Measurements from ENCODE around the gene RBBP5.

Gene RBBP5

DNA sequence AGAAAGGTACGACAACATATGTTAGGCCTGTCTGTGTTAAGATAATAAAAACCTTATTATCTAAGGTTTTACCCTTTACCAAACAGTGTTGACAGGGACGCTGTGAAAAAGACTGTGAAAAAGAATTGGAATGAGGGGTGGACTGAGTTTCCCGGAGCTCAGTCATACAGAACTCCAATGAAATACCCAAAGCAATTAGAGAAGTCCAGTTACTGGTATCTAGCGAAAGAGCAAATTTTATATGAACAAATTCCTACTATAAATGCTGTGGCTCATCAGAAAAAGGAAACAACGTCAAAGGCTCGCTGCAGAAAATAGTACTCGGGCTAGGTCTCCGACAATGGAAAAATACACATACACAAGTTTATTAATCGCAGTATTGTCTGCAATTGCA is 708 bp upstream of the RBBP5 start:
- no peak for DNase-seq (ENCODE audit: low spot score)
- H3K14ac ChIP-seq (ENCODE audit: low read length): no peak overlapping the region
- H3K9me3 ChIP-seq (replicated peaks in 1 of 2; ENCODE audit: control insufficient read depth in 2 of 2, insufficient read depth in 1 of 2, low read depth in 1 of 2, low read length in 2 of 2): no peaks in the 10 kb centered on the region
- H3K23ac ChIP-seq (ENCODE audit: low read depth, low read length, poor library complexity): no peak overlapping the region
- no peaks in the 10 kb centered on the region for H3K79me1 ChIP-seq (ENCODE audit: low read depth, low read length)
- peak overlapping the region; percentile 36 to 63 for H3K4me3 ChIP-seq (ENCODE audit: low read length in 2 of 2)
- no peak overlapping the region for H2BK15ac ChIP-seq (ENCODE audit: low read length)
- no peak overlapping the region for H3K9ac ChIP-seq (ENCODE audit: low read depth, low read length, poor library complexity)
- no peak overlapping the region for H4K8ac ChIP-seq (ENCODE audit: low read depth, low read length)
- peaks cover 0 to 10% of the 10 kb centered on the region in 2 donors for H3K36me3 ChIP-seq (replicated peaks in 1 of 2; ENCODE audit: control insufficient read depth in 2 of 2, insufficient read depth in 2 of 2, low read length in 2 of 2)
- no peak overlapping the region for H3K4ac ChIP-seq (ENCODE audit: low read length)
- WGBS, 2 donors (ENCODE audit: extremely low coverage in 2 of 2, insufficient read length in 2 of 2, insufficient replicate concordance in 1 of 2): no CpG with 5 or more reads among the region's 9 CpGs
- H3K18ac ChIP-seq (ENCODE audit: low read length): no peak overlapping the region
- H3K27me3 ChIP-seq (ENCODE audit: control insufficient read depth in 3 of 3, insufficient read depth in 3 of 3, low read depth in 1 of 3, low read length in 3 of 3): no peaks in the 10 kb centered on the region
- peaks cover 0 to 5% of the 10 kb centered on the region in 2 donors for H3K4me1 ChIP-seq (ENCODE audit: control insufficient read depth in 2 of 2, insufficient read depth in 1 of 2, low read depth in 1 of 2, low read length in 2 of 2)
- H2BK120ac ChIP-seq (ENCODE audit: low read depth, low read length): no peak overlapping the region
- no peak overlapping the region for H4K91ac ChIP-seq (ENCODE audit: low read depth, low read length, poor library complexity)
- no peak overlapping the region for H2BK12ac ChIP-seq (ENCODE audit: low read length)
- no peak overlapping the region for H2AK5ac ChIP-seq (ENCODE audit: low read depth, low read length)
- no peak overlapping the region for H3K4me2 ChIP-seq (ENCODE audit: insufficient read depth, low read length, poor library complexity, severe bottlenecking)
- H2AFZ ChIP-seq (ENCODE audit: low read length): peak overlapping the region; percentile 81
- no peak overlapping the region for H2BK5ac ChIP-seq (ENCODE audit: low read length)
- H3K27ac ChIP-seq (replicated peaks; ENCODE audit: low read length): no peak overlapping the region

DNA sequence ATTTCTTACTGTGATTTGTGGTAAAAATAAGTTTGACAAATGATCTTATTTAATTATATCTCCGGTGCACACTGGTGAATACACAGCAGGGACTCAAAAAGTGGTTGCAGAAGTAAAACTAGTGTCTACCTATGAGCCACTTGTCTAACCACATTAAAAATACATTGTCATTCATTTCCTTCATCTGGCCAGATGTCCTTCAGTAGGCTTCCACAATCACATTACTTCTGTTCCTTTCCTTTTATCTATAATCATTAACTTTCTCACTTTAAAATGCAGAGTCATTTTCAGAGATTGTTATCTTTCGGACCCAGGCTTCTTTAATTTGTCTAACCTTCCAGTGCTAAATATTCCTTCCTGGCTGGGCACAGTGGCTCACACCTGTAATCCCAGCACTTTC is 3.0 kb downstream of the RBBP5 start:
- H2BK15ac ChIP-seq (ENCODE audit: low read length): no peak overlapping the region
- WGBS, 2 donors (ENCODE audit: extremely low coverage in 2 of 2, insufficient read length in 2 of 2, insufficient replicate concordance in 1 of 2): no CpG with 5 or more reads among the region's 2 CpGs

DNA sequence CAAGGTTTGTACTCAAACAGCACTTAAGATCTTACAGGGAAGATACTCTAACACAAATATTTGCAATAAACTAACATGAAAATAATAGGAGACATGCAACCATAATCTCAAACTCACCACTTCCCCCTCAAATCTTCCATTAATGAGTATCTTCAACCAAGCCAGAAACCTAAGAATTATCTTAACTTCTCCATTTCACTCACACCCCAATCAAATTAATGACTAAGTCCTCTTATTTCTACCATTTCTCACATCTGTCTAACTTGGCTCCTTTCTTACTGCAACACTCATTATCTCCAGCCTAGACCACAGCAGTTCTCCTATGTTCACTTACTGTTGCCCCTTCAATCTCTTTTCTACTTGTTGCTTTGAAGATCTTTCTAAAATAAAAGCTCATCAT is 10.4 kb downstream of the RBBP5 start:
- H3K27me3 ChIP-seq (ENCODE audit: control insufficient read depth in 3 of 3, insufficient read depth in 3 of 3, low read depth in 1 of 3, low read length in 3 of 3): no peaks in the 10 kb centered on the region
- H3K27ac ChIP-seq (replicated peaks; ENCODE audit: low read length): no peak overlapping the region
- no peak overlapping the region for H2BK15ac ChIP-seq (ENCODE audit: low read length)
- peaks cover 4 to 87% of the 10 kb centered on the region in 2 donors for H3K36me3 ChIP-seq (replicated peaks in 1 of 2; ENCODE audit: control insufficient read depth in 2 of 2, insufficient read depth in 2 of 2, low read length in 2 of 2)
- no peak overlapping the region for H3K14ac ChIP-seq (ENCODE audit: low read length)
- H3K4me3 ChIP-seq (ENCODE audit: low read length in 2 of 2): no peak overlapping the region
- no peak overlapping the region for H3K4ac ChIP-seq (ENCODE audit: low read length)
- no peak overlapping the region for H2AK5ac ChIP-seq (ENCODE audit: low read depth, low read length)
- no peaks in the 10 kb centered on the region for H3K9me3 ChIP-seq (replicated peaks in 1 of 2; ENCODE audit: control insufficient read depth in 2 of 2, insufficient read depth in 1 of 2, low read depth in 1 of 2, low read length in 2 of 2)
- no peak overlapping the region for H2BK5ac ChIP-seq (ENCODE audit: low read length)
- DNase-seq (ENCODE audit: low spot score): no peak
- no peak overlapping the region for H3K9ac ChIP-seq (ENCODE audit: low read depth, low read length, poor library complexity)
- no peak overlapping the region for H2BK12ac ChIP-seq (ENCODE audit: low read length)
- H3K18ac ChIP-seq (ENCODE audit: low read length): no peak overlapping the region
- no peak overlapping the region for H4K8ac ChIP-seq (ENCODE audit: low read depth, low read length)
- H4K91ac ChIP-seq (ENCODE audit: low read depth, low read length, poor library complexity): no peak overlapping the region
- H2BK120ac ChIP-seq (ENCODE audit: low read depth, low read length): no peak overlapping the region
- H3K4me2 ChIP-seq (ENCODE audit: insufficient read depth, low read length, poor library complexity, severe bottlenecking): no peak overlapping the region
- H3K4me1 ChIP-seq (ENCODE audit: control insufficient read depth in 2 of 2, insufficient read depth in 1 of 2, low read depth in 1 of 2, low read length in 2 of 2): no peaks in the 10 kb centered on the region
- H3K23ac ChIP-seq (ENCODE audit: low read depth, low read length, poor library complexity): no peak overlapping the region
- H3K79me1 ChIP-seq (ENCODE audit: low read depth, low read length): no peaks in the 10 kb centered on the region
- H2AFZ ChIP-seq (ENCODE audit: low read length): no peak overlapping the region

More for the DNA sequence above, 3.0 kb downstream of the RBBP5 start:
- H3K4ac ChIP-seq (ENCODE audit: low read length): no peak overlapping the region
- no peaks in the 10 kb centered on the region for H3K9me3 ChIP-seq (replicated peaks in 1 of 2; ENCODE audit: control insufficient read depth in 2 of 2, insufficient read depth in 1 of 2, low read depth in 1 of 2, low read length in 2 of 2)
- H2BK12ac ChIP-seq (ENCODE audit: low read length): no peak overlapping the region
- H2AK5ac ChIP-seq (ENCODE audit: low read depth, low read length): no peak overlapping the region
- H3K79me1 ChIP-seq (ENCODE audit: low read depth, low read length): no peaks in the 10 kb centered on the region
- no peak overlapping the region for H3K9ac ChIP-seq (ENCODE audit: low read depth, low read length, poor library complexity)
- peaks cover 2 to 39% of the 10 kb centered on the region in 2 donors for H3K36me3 ChIP-seq (replicated peaks in 1 of 2; ENCODE audit: control insufficient read depth in 2 of 2, insufficient read depth in 2 of 2, low read length in 2 of 2)
- no peak overlapping the region for H3K18ac ChIP-seq (ENCODE audit: low read length)
- no peak overlapping the region for H3K23ac ChIP-seq (ENCODE audit: low read depth, low read length, poor library complexity)
- no peak overlapping the region for H3K27ac ChIP-seq (replicated peaks; ENCODE audit: low read length)
- peaks cover 0 to 5% of the 10 kb centered on the region in 2 donors for H3K4me1 ChIP-seq (ENCODE audit: control insufficient read depth in 2 of 2, insufficient read depth in 1 of 2, low read depth in 1 of 2, low read length in 2 of 2)
- no peak overlapping the region for H4K8ac ChIP-seq (ENCODE audit: low read depth, low read length)
- no peak overlapping the region for H3K14ac ChIP-seq (ENCODE audit: low read length)
- no peak overlapping the region for H2BK5ac ChIP-seq (ENCODE audit: low read length)
- DNase-seq (ENCODE audit: low spot score): no peak
- no peak overlapping the region for H2AFZ ChIP-seq (ENCODE audit: low read length)
- no peak overlapping the region for H4K91ac ChIP-seq (ENCODE audit: low read depth, low read length, poor library complexity)
- H3K4me3 ChIP-seq (ENCODE audit: low read length in 2 of 2): no peak overlapping the region
- no peak overlapping the region for H3K4me2 ChIP-seq (ENCODE audit: insufficient read depth, low read length, poor library complexity, severe bottlenecking)
- no peak overlapping the region for H2BK120ac ChIP-seq (ENCODE audit: low read depth, low read length)
- H3K27me3 ChIP-seq (ENCODE audit: control insufficient read depth in 3 of 3, insufficient read depth in 3 of 3, low read depth in 1 of 3, low read length in 3 of 3): no peaks in the 10 kb centered on the region

DNA sequence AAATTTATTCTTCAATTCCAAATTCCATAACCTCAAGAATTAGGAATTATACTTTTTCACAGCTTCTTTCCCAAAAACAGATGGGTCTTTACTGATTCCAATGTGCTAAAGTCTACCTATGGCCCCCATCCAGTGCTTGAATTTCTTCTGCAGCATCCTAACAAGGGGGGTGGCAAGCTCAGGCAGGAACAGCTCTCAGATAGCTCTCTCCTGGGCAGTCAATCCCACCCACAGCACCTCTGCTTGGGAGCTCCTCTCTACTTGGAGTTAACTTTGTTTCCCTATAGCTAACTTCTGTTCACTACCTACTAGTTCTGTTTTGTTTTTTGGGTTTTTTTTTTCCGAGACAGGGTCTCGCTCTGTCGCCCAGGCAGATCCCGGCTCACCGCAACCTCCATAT is 12.1 kb downstream of the RBBP5 start:
- Histone ChIP-seq H2AK5ac (ENCODE audit: low read depth, low read length) (no peak overlapping the region), H3K18ac (ENCODE audit: low read length) (no peak overlapping the region), H3K4ac (ENCODE audit: low read length) (no peak overlapping the region), H3K79me1 (ENCODE audit: low read depth, low read length) (no peaks in the 10 kb centered on the region), H3K36me3 (replicated peaks in 1 of 2; ENCODE audit: control insufficient read depth in 2 of 2, insufficient read depth in 2 of 2, low read length in 2 of 2) (peaks cover 5 to 89% of the 10 kb centered on the region in 2 donors), H3K4me3 (ENCODE audit: low read length in 2 of 2) (no peak overlapping the region), H4K91ac (ENCODE audit: low read depth, low read length, poor library complexity) (no peak overlapping the region), H4K8ac (ENCODE audit: low read depth, low read length) (no peak overlapping the region), H3K9me3 (replicated peaks in 1 of 2; ENCODE audit: control insufficient read depth in 2 of 2, insufficient read depth in 1 of 2, low read depth in 1 of 2, low read length in 2 of 2) (no peaks in the 10 kb centered on the region), H2BK120ac (ENCODE audit: low read depth, low read length) (no peak overlapping the region), H3K23ac (ENCODE audit: low read depth, low read length, poor library complexity) (no peak overlapping the region), H3K27ac (replicated peaks; ENCODE audit: low read length) (no peak overlapping the region), H3K4me2 (ENCODE audit: insufficient read depth, low read length, poor library complexity, severe bottlenecking) (no peak overlapping the region), H3K9ac (ENCODE audit: low read depth, low read length, poor library complexity) (no peak overlapping the region), H2BK5ac (ENCODE audit: low read length) (no peak overlapping the region), H3K27me3 (ENCODE audit: control insufficient read depth in 3 of 3, insufficient read depth in 3 of 3, low read depth in 1 of 3, low read length in 3 of 3) (no peaks in the 10 kb centered on the region), H2BK12ac (ENCODE audit: low read length) (no peak overlapping the region), H2BK15ac (ENCODE audit: low read length) (no peak overlapping the region), H3K14ac (ENCODE audit: low read length) (no peak overlapping the region), H2AFZ (ENCODE audit: low read length) (no peak overlapping the region), H3K4me1 (ENCODE audit: control insufficient read depth in 2 of 2, insufficient read depth in 1 of 2, low read depth in 1 of 2, low read length in 2 of 2) (no peaks in the 10 kb centered on the region)
- no CpG with 5 or more reads among the region's 5 CpGs for WGBS, 2 donors (ENCODE audit: extremely low coverage in 2 of 2, insufficient read length in 2 of 2, insufficient replicate concordance in 1 of 2)
- no peak for DNase-seq (ENCODE audit: low spot score)

All from neuronal stem cell (in vitro differentiated cells).